GM23248 (cell line): Measurements from ENCODE around the gene AGFG2. TPM values are rescaled to one million over a fixed set of nuclear protein-coding genes. Genes with fewer than 3 reads are reported as not detected.
"Not testable (repeated sequence)": the region's sequence is repeated elsewhere in the genome, so short reads cannot be mapped to it uniquely, and the experiment has no call there.

Experiments
- DNase-seq: peaks from one replicate; pipeline ENCODE4 v3.0.0-alpha.2; 2015
- H2AFZ ChIP-seq: fragments of 200-600 bp; sonication (generic); 2 replicates; pipeline ENCODE4 v1.6.1; 2016; ENCODE audit warnings: antibody characterized with exemption
- H3F3A ChIP-seq: fragments of 200-600 bp; sonication (generic); 2 replicates; pipeline ENCODE4 v1.6.1; 2016; ENCODE audit warnings: mild to moderate bottlenecking, antibody characterized with exemption, mixed run types; ENCODE audit not compliant: insufficient read depth
- H3K27ac ChIP-seq: fragments of 200-600 bp; sonication (generic); 2 replicates; pipeline ENCODE4 v1.5.1; 2016; ENCODE audit warnings: mild to moderate bottlenecking
- H3K27me3 ChIP-seq: fragments of 200-600 bp; sonication (generic); replicated peaks from 2 replicates; pipeline ENCODE4 v1.6.1; 2016; ENCODE audit warnings: mild to moderate bottlenecking; ENCODE audit not compliant: insufficient read depth
- H3K36me3 ChIP-seq: fragments of 200-600 bp; sonication (generic); 2 replicates; pipeline ENCODE4 v1.6.1; 2016; ENCODE audit warnings: low read depth, mild to moderate bottlenecking
- H3K4me1 ChIP-seq: fragments of 200-600 bp; sonication (generic); 2 replicates; pipeline ENCODE4 v1.6.1; 2016; ENCODE audit warnings: mild to moderate bottlenecking; ENCODE audit not compliant: insufficient read depth
- H3K4me2 ChIP-seq: fragments of 200-600 bp; sonication (generic); one replicate; pipeline ENCODE4 v1.6.1; 2016; ENCODE audit warnings: mild to moderate bottlenecking; ENCODE audit not compliant: unreplicated experiment
- H3K4me3 ChIP-seq: fragments of 200-600 bp; sonication (generic); 2 replicates; pipeline ENCODE4 v1.5.1; 2016; ENCODE audit warnings: mild to moderate bottlenecking
- H3K79me2 ChIP-seq: fragments of 200-600 bp; sonication (generic); 2 replicates; pipeline ENCODE4 v1.6.1; 2016; ENCODE audit warnings: mild to moderate bottlenecking; ENCODE audit not compliant: insufficient read depth
- H3K9ac ChIP-seq: fragments of 200-600 bp; sonication (generic); 2 replicates; pipeline ENCODE4 v1.6.1; 2016; ENCODE audit warnings: mild to moderate bottlenecking
- H3K9me2 ChIP-seq: fragments of 200-600 bp; sonication (generic); 2 replicates; pipeline ENCODE4 v1.6.1; 2016; ENCODE audit warnings: mixed run types, mild to moderate bottlenecking, moderate library complexity; ENCODE audit not compliant: insufficient read depth
- H3K9me3 ChIP-seq: fragments of 200-600 bp; sonication (generic); one replicate; pipeline ENCODE4 v1.6.1; 2017; ENCODE audit warnings: low read depth
- H4K20me1 ChIP-seq: fragments of 200-600 bp; sonication (generic); 2 replicates; pipeline ENCODE4 v1.6.0; 2016; ENCODE audit not compliant: insufficient read depth
- EZH2 ChIP-seq: fragments of 200-600 bp; sonication (generic); IDR thresholded peaks from 2 replicates; pipeline ENCODE4 v1.6.1; 2018; ENCODE audit warnings: antibody characterized with exemption, mild to moderate bottlenecking; ENCODE audit not compliant: insufficient read depth, poor library complexity, severe bottlenecking
- EZH2phosphoT487 ChIP-seq: fragments of 200-600 bp; sonication (generic); IDR thresholded peaks from 2 replicates; pipeline ENCODE4 v1.6.1; 2018; ENCODE audit warnings: antibody characterized with exemption, moderate library complexity, mild to moderate bottlenecking, low read depth; ENCODE audit not compliant: insufficient read depth
- WGBS, 2 experiments: methylation state at CpG; one replicate each; pipeline ENCODE4 v1.1.6; 2015 to 2017; ENCODE audit warnings: low lambda C conversion rate in 2 of 2, low coverage in 1 of 2; ENCODE audit errors: missing lambda C conversion rate in 2 of 2; 5-methylcytosine and 5-hydroxymethylcytosine counted together
- in situ Hi-C: fragments of 300-500 bp; cut with MboI; formaldehyde crosslinking; loops from 2 replicates; pipeline ENCODE4 v1.15.0; 2020
- polyA plus RNA-seq: library from polyadenylated mRNA; unstranded; fragments of >200 nt; fragmentation: Nextera tagmentation; extraction: Ambion mirVana; gene quantifications from 2 replicates; pipeline ENCODE4 v1.2.1, GENCODE V29; 2016
- total RNA-seq: library from RNA; depleted of rRNA; stranded (reverse); fragments of >200 nt; shearing (Covaris generic); gene quantifications from 2 replicates; pipeline ENCODE4 v1.2.3, GENCODE V29; 2014

Gene AGFG2
- total and polyA plus RNA-seq, 2 experiments from 2014 or later, result 4.8 to 6.5 TPM

GRCh38 chr7:100547872-100548271 is 8.9 kb downstream of the AGFG2 start:
- WGBS, 2 experiments, result 63 to 65% methylated on average over 2 of the region's 2 CpGs
- Histone ChIP-seq H3K27ac (no peak overlapping the region), H3K36me3 (no peaks in the 10 kb centered on the region), H3K4me1 (peaks cover 29% of the 10 kb centered on the region), H3K27me3 (no peaks in the 10 kb centered on the region), H3K4me2 (no peak overlapping the region), H3K9me3 (no peaks in the 10 kb centered on the region), H3K9ac (no peak overlapping the region), H4K20me1 (no peaks in the 10 kb centered on the region), H3K79me2 (peaks cover 8% of the 10 kb centered on the region), H3K4me3 (no peak overlapping the region), H3K9me2 (no peaks in the 10 kb centered on the region), H3F3A (peaks cover 32% of the 10 kb centered on the region), H2AFZ (no peak overlapping the region)
- TF ChIP-seq EZH2phosphoT487, result no peak
- no peak for TF ChIP-seq EZH2
- in situ Hi-C loops, result no loop called here
- no peak for DNase-seq

- H3K27me3 ChIP-seq, DNase-seq, H3K4me3 ChIP-seq, H3K4me2 ChIP-seq, H3K9me3 ChIP-seq, H3K27ac ChIP-seq, H3K9me2 ChIP-seq, H3K79me2 ChIP-seq, H3K36me3 ChIP-seq, H2AFZ ChIP-seq, H3K9ac ChIP-seq, in situ Hi-C loops, H4K20me1 ChIP-seq: not testable (repeated sequence)
- H3F3A ChIP-seq, result peaks cover 32% of the 10 kb centered on the region
- H3K4me1 ChIP-seq, result peaks cover 29% of the 10 kb centered on the region
- WGBS, 2 experiments, result 75 to 79% methylated on average over 5 of the region's 5 CpGs
These were observed 9.4 kb downstream of the AGFG2 start for GRCh38 chr7:100548446-100548845.

GRCh38 chr7:100552532-100552931 is 13.5 kb downstream of the AGFG2 start:
- H3K36me3 ChIP-seq, result no peaks in the 10 kb centered on the region
- no peak overlapping the region for H3K9ac ChIP-seq
- no peaks in the 10 kb centered on the region for H4K20me1 ChIP-seq
- no peak overlapping the region for H2AFZ ChIP-seq
- TF ChIP-seq EZH2phosphoT487, result no peak
- no peak for TF ChIP-seq EZH2
- peaks cover 4% of the 10 kb centered on the region for H3K79me2 ChIP-seq
- no peak overlapping the region for H3K4me3 ChIP-seq
- no peaks in the 10 kb centered on the region for H3K9me3 ChIP-seq
- no peak overlapping the region for H3K27ac ChIP-seq
- no peak for DNase-seq
- H3K27me3 ChIP-seq, result no peaks in the 10 kb centered on the region
- peaks cover 22% of the 10 kb centered on the region; the same call in 1 of the 2 replicates for H3F3A ChIP-seq
- H3K9me2 ChIP-seq, result no peaks in the 10 kb centered on the region
- H3K4me1 ChIP-seq, result peaks cover 12% of the 10 kb centered on the region
- no peak overlapping the region for H3K4me2 ChIP-seq
- WGBS, 2 experiments, result 100% methylated on average over 2 of the region's 2 CpGs
- in situ Hi-C loops, result no loop called here

- H3F3A ChIP-seq, result peaks cover 19% of the 10 kb centered on the region; the same call in 1 of the 2 replicates
- H4K20me1 ChIP-seq, result no peaks in the 10 kb centered on the region
- no peak overlapping the region for H2AFZ ChIP-seq
- DNase-seq, result no peak
- H3K9me2 ChIP-seq, result no peaks in the 10 kb centered on the region
- no peak overlapping the region for H3K9ac ChIP-seq
- H3K36me3 ChIP-seq, result no peaks in the 10 kb centered on the region
- no peak overlapping the region for H3K4me3 ChIP-seq
- H3K4me1 ChIP-seq, result peaks cover 12% of the 10 kb centered on the region
- in situ Hi-C loops, result no loop called here
- WGBS, 2 experiments, result 95 to 96% methylated on average over 3 of the region's 3 CpGs
- H3K9me3 ChIP-seq, result no peaks in the 10 kb centered on the region
- H3K4me2 ChIP-seq, result no peak overlapping the region
- H3K27ac ChIP-seq, result no peak overlapping the region
- TF ChIP-seq EZH2phosphoT487, result no peak
- TF ChIP-seq EZH2, result no peak
- no peaks in the 10 kb centered on the region for H3K79me2 ChIP-seq
- no peaks in the 10 kb centered on the region for H3K27me3 ChIP-seq
These were observed 14.0 kb downstream of the AGFG2 start for GRCh38 chr7:100553032-100553431.

- no peak for DNase-seq
- Histone ChIP-seq H3K4me1 (peaks cover 5% of the 10 kb centered on the region; the same call in 1 of the 2 replicates), H3F3A (peaks cover 19% of the 10 kb centered on the region; the same call in 1 of the 2 replicates), H3K4me2 (no peak overlapping the region), H4K20me1 (no peaks in the 10 kb centered on the region), H3K27ac (no peak overlapping the region), H3K4me3 (no peak overlapping the region), H3K9ac (no peak overlapping the region), H3K27me3 (no peaks in the 10 kb centered on the region), H3K79me2 (no peaks in the 10 kb centered on the region), H3K9me3 (no peaks in the 10 kb centered on the region), H2AFZ (no peak overlapping the region), H3K36me3 (no peaks in the 10 kb centered on the region), H3K9me2 (no peaks in the 10 kb centered on the region)
- no peak for TF ChIP-seq EZH2
- no peak for TF ChIP-seq EZH2phosphoT487
- WGBS, 2 experiments, result 82 to 83% methylated on average over 5 of the region's 5 CpGs
- in situ Hi-C loops, result no loop called here
These were observed 16.7 kb downstream of the AGFG2 start for GRCh38 chr7:100555701-100556100.
